Muscle of arm (tissue), 12 donors: ENCODE data around the gene KMT5B. TPM values are rescaled to one million over a fixed set of nuclear protein-coding genes. Genes with fewer than 3 reads are reported as not detected.

Experiments used
- DNase-seq: peaks from one replicate; pipeline ENCODE4 v3.0.0-alpha.2; 2013
- polyA plus RNA-seq, 12 donors: library from polyadenylated mRNA; unstranded; fragments of 120-200 nt; gene quantifications; one replicate each; pipeline ENCODE4 v1.2.1, GENCODE V29; 2013; ENCODE audit not compliant: insufficient read length in 12 of 12

KMT5B gene
- polyA plus RNA-seq, 12 donors, result 40.3 to 61.3 (median 47.9) TPM; not detected in 1

GRCh38 chr11:68146704-68147474 is 66.2 kb downstream of the KMT5B start:
- DNase-seq, result peak; percentile 20

- no peak for DNase-seq
These were observed 67.0 kb downstream of the KMT5B start for GRCh38 chr11:68146010-68146540.

GRCh38 chr11:68145120-68145866 is 67.8 kb downstream of the KMT5B start:
- DNase-seq, result no peak

- no peak for DNase-seq
These were observed 69.8 kb downstream of the KMT5B start for GRCh38 chr11:68143310-68143689.

GRCh38 chr11:68142441-68143309 is 70.4 kb downstream of the KMT5B start:
- DNase-seq, result no peak

- DNase-seq, result no peak
These were observed 71.1 kb downstream of the KMT5B start for GRCh38 chr11:68142028-68142412.

- DNase-seq, result no peak
These were observed 71.7 kb downstream of the KMT5B start for GRCh38 chr11:68141246-68142027.

GRCh38 chr11:68140496-68141245 is 72.4 kb downstream of the KMT5B start:
- DNase-seq, result no peak

GRCh38 chr11:68138237-68138636 is 74.9 kb downstream of the KMT5B start:
- DNase-seq, result no peak

GRCh38 chr11:68137833-68138232 is 75.3 kb downstream of the KMT5B start:
- DNase-seq, result no peak

GRCh38 chr11:68136866-68137265 is 76.2 kb downstream of the KMT5B start:
- DNase-seq, result no peak

- DNase-seq, result no peak
These were observed 77.9 kb downstream of the KMT5B start for GRCh38 chr11:68135161-68135560.

GRCh38 chr11:68133761-68134160 is 79.3 kb downstream of the KMT5B start:
- no peak for DNase-seq

- no peak for DNase-seq
These were observed 83.0 kb downstream of the KMT5B start for GRCh38 chr11:68130121-68130520.

GRCh38 chr11:68128682-68129327 is 84.3 kb downstream of the KMT5B start:
- DNase-seq, result no peak

GRCh38 chr11:68127714-68128681 is 85.1 kb downstream of the KMT5B start:
- DNase-seq, result peak; percentile 73

- no peak for DNase-seq
These were observed 87.9 kb downstream of the KMT5B start for GRCh38 chr11:68125164-68125563.

GRCh38 chr11:68122936-68123539 is 90.1 kb downstream of the KMT5B start:
- DNase-seq, result no peak
